Hypothalamus (tissue), 51 donors: Measurements from ENCODE around the gene DHX35.

Experiments used
- DNase-seq, 51 donors: peaks; one replicate each; lab custom pipeline; 2025; lab: John Stamatoyannopoulos, UW

The DHX35 gene

DNA sequence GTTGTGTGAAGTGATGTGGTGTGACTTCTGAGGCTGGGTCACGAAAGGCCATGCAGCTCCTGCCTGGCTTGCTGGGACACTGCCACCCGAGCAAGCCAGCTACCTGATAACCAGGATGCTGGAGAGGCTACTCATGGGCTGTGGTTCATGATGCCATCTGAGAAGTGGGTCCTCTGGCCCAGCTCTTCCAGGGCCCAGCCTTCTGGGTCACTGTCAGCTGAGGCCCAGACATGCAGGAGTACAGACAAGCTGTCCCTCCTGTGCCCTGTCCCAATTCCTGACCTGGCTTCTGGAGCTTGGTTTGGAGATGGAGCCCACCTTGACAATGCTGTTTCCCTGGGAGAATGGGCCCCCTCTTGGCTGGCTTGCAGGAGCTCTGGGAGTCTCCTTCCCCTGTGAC, 87.0 kb downstream of the DHX35 start:
- DNase-seq = no peak

- peak; percentile 13 to 85 (median 58) for DNase-seq
Measured at GRCh38 chr20:39049684-39050554, 87.8 kb downstream of the DHX35 start.

GRCh38 chr20:39050555-39050902, 88.4 kb downstream of the DHX35 start:
- no peak for DNase-seq

DNA sequence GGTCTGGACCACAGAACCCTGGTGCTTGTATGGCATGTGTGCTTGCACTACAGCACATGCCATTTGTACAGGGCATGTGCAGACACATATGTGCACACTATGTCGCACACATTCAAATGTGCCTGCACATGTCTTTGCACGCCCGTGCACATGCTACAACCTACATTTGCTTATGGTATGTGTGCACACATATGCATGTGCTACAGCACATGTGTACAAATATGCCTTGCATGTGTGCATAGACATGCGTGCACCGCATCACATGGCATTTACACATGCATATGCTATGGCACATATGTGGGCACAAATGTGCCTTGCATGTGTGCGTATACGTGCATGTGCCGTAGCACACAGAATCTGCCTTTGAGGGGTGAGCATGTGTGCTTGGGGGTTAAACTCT, 90.5 kb downstream of the DHX35 start:
- DNase-seq = no peak

DNA sequence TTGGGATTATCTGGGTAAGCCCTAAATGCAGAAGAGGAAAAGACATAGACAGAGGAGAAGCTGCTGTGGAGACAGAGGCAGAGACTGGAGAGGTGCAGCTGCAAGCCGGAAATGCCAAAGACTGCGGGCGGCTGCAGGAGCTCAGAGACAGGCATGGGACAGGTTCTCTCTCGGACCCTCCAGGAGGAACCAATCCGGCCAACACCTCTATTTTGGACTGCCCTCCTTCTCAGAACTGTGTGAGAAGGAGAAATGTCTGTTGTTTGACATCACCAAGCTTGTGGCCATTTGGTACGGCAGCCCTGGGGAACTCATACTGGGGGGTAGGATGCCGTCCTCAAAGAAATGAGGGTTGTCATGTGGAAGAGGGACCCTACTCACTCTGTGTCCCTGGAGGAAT, 95.0 kb downstream of the DHX35 start:
- no peak for DNase-seq

DNA sequence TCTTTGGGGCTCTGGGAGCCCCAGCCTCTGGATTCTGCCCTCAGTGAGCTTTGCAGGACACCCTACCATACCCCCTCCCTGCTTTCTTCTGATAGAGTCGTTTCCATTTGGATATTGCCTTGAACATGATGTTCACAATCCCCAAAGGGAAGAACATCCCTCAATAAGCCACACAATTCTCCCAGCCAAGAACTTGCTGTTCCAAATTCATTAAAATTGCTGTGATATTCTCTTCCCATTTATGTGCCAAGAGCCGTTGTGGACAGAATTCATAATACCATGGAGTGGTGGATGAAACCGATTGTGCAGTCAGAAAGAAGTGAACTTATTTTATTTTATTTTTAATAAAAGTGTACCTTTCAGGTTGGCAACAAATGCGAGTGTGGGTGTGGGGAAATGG, 95.8 kb downstream of the DHX35 start:
- peak in 2 of 51 donors; percentile 19 to 29 for DNase-seq

GRCh38 chr20:39059036-39059435, 96.9 kb downstream of the DHX35 start:
- no peak for DNase-seq

- DNase-seq = no peak
Measured at GRCh38 chr20:39066471-39067242, 104.5 kb downstream of the DHX35 start.

DNA sequence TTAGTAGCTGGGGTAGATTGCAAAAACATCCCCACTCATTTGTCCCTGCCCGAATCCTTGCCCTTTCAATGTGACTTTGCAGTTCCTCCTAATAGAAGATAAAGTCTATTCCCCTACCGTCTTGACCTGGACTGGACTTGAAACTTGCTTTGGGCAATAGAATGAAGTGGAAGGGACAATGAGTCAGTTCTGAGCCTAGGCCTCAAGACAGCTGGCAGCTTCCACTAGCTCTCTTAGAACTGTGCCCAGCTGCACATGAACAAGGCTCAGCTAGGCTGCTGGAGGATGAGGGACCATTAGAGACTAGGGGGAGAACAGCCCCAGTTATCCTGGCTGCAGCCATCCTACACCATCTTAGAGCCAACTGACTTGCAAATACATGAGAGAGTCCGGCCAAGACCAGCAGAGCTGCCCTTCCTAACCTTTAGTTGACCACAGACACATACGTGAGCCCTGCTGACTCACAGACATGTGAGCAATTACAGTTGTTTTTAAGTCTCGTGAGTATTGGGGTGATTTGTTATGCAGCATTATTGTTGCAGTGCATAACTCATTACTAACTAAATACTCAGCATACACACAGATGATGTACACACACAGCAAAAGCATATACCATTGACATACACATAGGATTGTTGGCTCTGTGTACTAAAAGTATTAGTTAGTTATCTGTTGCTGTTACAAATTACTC, 105.5 kb downstream of the DHX35 start:
- DNase-seq = no peak

DNA sequence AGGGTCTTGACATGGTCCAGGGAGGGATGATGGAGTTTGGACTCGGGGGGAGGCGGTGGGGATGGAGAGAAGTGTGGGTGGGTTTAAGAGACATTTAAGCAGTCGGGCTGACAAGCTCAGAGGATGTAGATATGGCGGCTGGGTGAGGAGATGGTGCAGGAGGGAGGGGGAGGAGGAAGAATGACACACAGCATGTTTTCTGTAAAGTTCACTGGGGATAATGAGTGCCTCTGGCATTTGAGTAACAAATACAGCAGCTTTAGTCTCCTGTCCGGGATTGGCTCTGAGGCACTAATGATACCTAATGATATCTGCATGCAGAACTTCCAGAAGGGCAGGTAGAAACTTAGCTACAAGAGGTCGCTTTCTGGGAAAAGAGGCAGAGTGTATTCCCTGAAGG, 107.8 kb downstream of the DHX35 start:
- no peak for DNase-seq

- no peak for DNase-seq
Measured at GRCh38 chr20:39070484-39071231, 108.5 kb downstream of the DHX35 start.

GRCh38 chr20:39072132-39072531, 110.0 kb downstream of the DHX35 start:
- no peak for DNase-seq

- no peak for DNase-seq
Measured at GRCh38 chr20:39072653-39073052, 110.5 kb downstream of the DHX35 start.

DNA sequence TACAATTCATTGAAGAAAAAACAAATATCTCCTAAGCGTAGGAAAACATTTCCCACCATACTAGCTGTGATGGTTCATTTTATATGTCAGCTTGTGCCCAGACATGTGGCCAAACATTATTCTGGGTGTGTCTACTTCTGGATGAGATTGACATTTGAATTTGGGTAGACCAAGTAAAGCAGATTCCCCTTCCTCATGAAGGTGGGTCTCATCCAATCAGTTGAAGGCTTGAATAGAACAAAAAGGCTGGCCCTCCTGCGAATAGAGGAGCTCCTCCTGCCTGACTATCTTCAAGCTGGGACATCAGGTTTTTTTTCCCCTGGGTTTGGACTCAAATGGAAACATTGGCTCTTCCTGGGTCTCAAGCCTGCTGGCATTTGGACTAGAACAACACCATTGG, 113.6 kb downstream of the DHX35 start:
- no peak for DNase-seq

DNA sequence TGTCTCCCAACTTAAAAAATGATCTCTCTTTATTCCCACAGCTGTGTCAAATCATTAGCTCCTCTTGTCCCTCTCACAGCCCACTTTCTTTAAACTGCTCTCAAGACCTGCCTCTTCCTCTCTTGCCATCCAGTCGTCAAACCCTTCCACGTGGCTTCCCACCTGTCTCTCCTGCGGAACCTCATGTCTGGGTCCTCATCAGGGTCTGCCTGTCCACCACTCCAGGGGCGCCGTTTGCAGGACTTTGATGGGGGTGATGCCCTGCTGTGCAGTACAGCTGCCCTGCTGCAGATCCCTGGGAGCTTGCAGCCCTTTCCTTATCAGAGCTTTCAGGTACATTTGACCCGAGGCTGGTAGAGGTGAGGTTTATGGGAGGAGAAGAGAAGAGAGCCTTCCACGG, 114.8 kb downstream of the DHX35 start:
- no peak for DNase-seq

DNA sequence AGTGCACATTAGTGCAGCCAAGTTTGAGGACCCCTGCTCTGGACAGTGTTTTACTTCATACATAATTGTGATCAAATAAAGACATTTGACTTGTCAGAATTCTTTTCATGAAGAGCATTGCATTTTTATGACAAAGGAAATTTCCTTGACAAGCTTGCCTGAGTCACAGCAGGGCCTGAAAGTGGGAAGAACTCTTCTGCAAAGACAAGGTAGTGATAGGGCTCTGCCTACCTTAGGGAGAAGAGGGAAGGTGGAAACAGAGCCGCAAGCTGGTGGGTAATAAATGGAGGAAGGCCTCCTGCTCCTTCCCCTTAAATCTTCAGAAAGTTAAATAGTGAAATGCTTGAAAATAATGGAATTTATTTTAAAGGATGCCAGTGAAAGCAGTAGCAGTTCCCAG, 118.2 kb downstream of the DHX35 start:
- DNase-seq = no peak

- peak in 47 of 51 donors; percentile 7 to 89 (median 64) for DNase-seq
Measured at GRCh38 chr20:39081255-39081654, 119.1 kb downstream of the DHX35 start.

GRCh38 chr20:39082622-39083398, 120.7 kb downstream of the DHX35 start:
- DNase-seq = no peak

DNA sequence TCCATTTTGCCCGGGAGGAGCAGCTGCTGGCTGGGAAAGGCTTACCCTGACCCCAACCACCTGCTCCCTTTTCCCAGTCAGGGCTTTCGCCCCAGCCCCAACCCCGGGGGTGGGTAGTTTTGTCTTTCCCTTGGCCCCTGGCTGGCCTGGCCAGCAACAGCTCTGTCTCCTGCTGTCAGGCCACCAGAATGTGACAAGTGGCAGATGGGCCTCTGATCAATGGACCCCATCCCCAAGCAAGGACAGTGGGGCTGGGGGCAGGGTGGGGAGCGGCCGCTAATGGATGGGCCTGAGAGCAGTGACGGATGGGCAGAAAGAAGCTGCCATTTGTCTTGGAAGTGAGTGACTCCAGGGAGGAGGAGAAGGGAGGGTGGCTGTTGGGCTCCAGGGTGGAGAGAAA, 121.6 kb downstream of the DHX35 start:
- no peak for DNase-seq

DNA sequence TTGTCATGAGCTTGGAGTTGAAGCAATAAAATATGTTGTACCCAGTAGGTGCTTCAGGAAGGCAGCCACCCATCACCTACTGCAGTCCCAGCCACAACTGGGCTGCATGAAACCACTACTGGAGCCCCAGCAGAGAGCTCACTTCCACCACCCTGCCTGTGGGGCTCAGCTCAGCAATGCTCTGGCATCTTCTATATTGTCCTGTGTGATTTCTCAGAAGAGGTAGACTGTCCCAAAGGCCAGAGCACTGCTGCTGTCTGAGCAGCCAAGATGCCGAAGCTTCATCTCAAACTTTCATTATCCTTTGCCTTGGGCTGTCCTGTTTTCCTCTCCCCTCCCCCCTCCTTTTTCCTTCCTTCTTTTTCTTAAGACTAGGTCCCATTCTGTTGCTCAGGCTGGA, 126.9 kb downstream of the DHX35 start:
- no peak for DNase-seq
